Thoracic aorta (tissue), 2 donors: ENCODE data around the gene RNF167. TPM values are rescaled to one million over a fixed set of nuclear protein-coding genes. Genes with fewer than 3 reads are reported as not detected.

Source experiments
- ATAC-seq: fragments of 150-250 bp; one replicate; pipeline ENCODE4 v1.8.0; 2017; ENCODE audit warnings: low read depth; ENCODE audit not compliant: insufficient number of reproducible peaks, low FRiP score
- DNase-seq: peaks from one replicate; pipeline ENCODE4 v3.0.0-alpha.2; 2020; ENCODE audit warnings: low spot score
- H3K27ac ChIP-seq, 2 donors: fragments of 200-600 bp; sonication (generic); 1 replicate in 1 of 2; 2 replicates in 1 of 2; pipeline ENCODE4 v1.5.1; 2016; ENCODE audit warnings: mild to moderate bottlenecking in 2 of 2, moderate library complexity in 2 of 2
- H3K27me3 ChIP-seq: fragments of 200-600 bp; sonication (generic); replicated peaks from 2 replicates; pipeline ENCODE4 v1.6.0; 2016; ENCODE audit warnings: mild to moderate bottlenecking; ENCODE audit not compliant: insufficient read depth
- H3K36me3 ChIP-seq: fragments of 200-600 bp; sonication (generic); one replicate; pipeline ENCODE4 v1.5.1; 2016
- H3K4me1 ChIP-seq, 2 donors: fragments of 200-600 bp; sonication (generic); 1 replicate in 1 of 2; 2 replicates in 1 of 2; pipeline versions ENCODE4 v1.5.1 to v1.6.0; 2016; ENCODE audit warnings: low read depth in 2 of 2, mild to moderate bottlenecking in 1 of 2; ENCODE audit not compliant: control insufficient read depth in 1 of 2
- H3K4me3 ChIP-seq: fragments of 200-600 bp; sonication (generic); 2 replicates; pipeline ENCODE4 v1.5.1; 2016; ENCODE audit warnings: mild to moderate bottlenecking
- H3K9me3 ChIP-seq: fragments of 200-600 bp; sonication (generic); 2 replicates; pipeline ENCODE4 v1.5.1; 2016
- total RNA-seq, 2 donors: library from RNA; depleted of rRNA; stranded (reverse); fragments of >200 nt; gene quantifications; one replicate each; pipeline versions ENCODE4 v1.1.0 to v1.2.3, GENCODE V29; 2016
- TF ChIP-seq, protein P1 (sequence below): fragments of 200-600 bp; sonication (generic); IDR thresholded peaks from one replicate; pipeline ENCODE4 v1.5.1; 2019; ENCODE audit warnings: antibody characterized with exemption

RNF167 gene
- total RNA-seq: 10 to 100 TPM; 32.4 to 38.3 TPM

DNA sequence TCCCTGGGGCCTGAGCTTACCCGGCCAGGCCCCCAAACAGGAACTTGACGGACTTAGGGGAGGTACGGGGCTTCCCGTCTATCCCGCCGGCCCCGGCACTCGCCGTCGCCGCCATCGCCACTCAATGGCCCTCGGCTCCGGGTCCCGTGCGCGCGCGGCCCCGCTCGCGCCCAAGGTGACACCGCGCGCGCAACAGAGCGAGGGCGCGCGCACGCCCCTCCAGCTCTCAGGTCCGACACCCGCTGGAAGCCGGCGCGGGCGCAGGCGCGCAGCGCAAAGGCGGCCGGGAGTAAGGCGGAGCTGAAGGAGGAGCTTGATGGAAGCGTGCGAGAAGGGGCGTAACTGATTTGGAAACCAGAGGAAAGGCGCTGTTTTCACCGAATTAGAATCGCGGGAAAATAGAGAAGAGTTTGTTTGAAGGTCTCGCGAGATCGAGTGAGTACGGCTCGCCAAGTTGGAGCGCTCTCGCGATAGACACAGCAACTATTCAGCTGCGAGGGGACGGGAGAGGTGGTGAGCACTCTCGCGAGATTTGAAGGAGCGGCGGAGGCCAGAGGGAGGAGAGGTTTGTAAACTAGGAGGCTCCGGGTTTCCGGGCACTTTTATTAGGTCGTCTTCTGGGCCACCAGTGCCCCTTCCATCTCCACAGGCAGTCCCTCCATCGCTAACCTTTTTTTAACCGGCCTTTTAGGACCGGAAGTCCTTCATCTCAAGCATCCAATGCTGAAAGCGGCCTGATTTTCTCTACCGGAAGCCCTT, at the start of gene RNF167, which contains the start of gene SLC25A11:
RNF167 (plus strand) TSS at position 473 of the 759 bp plus-strand sequence. CDS start 642 bp downstream, outside the sequence.
SLC25A11 (minus strand) TSS at position 251 of the 759 bp plus-strand sequence; CDS start at position 115, 136 bp downstream.
- peaks cover 22% of the 10 kb centered on the region for H3K36me3 ChIP-seq

DNA sequence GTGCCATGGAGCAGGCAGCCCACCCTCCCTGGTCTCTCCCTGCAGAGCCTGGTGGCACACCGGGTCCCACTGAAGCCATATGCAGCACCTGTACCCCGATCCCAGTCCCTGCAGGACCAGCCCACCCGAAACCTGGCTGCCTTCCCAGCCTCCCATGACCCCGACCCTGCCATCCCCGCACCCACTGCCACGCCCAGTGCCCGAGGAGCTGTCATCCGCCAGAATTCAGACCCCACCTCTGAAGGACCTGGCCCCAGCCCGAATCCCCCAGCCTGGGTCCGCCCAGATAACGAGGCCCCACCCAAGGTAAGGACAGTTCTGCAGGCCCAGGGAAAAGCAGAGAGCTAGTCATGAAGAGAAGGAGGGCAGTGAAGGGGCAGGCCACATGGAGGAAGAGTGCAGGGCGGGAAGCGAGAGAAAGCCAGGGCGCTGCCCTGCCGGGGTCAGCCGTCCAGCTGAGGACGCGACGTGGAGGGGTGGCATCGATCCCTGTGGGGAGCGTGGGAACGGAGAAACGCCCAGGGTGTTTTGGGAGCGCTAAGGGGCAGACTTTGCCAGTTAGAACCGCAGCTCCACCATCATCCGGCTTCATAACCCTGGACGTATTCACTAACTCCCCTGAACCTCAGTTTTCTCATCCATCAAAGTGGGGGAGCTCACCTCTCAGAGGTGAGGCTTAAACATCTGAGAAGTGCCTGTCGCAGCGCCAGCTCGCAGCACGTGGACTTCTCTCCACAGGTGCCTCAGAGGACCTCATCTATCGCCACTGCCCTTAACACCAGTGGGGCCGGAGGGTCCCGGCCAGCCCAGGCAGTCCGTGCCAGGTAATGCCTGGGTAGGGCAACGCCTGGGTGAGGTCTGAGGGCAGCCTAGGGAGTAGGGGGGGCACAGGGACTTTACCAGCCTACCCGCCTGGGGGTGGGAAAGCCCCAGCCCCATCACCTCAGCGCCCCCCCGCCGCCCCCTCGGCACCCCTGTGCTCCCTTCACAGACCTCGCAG, 48.4 kb upstream of the RNF167 start:
- no peaks in the 10 kb centered on the region for H3K9me3 ChIP-seq
- H3K36me3 ChIP-seq: peaks cover 68% of the 10 kb centered on the region
- no peaks in the 10 kb centered on the region for H3K4me1 ChIP-seq
- no peak overlapping the region for H3K27ac ChIP-seq
- no peaks in the 10 kb centered on the region for H3K27me3 ChIP-seq
- H3K4me3 ChIP-seq: no peak overlapping the region
- no peak for DNase-seq
- TF ChIP-seq, protein P1, sequence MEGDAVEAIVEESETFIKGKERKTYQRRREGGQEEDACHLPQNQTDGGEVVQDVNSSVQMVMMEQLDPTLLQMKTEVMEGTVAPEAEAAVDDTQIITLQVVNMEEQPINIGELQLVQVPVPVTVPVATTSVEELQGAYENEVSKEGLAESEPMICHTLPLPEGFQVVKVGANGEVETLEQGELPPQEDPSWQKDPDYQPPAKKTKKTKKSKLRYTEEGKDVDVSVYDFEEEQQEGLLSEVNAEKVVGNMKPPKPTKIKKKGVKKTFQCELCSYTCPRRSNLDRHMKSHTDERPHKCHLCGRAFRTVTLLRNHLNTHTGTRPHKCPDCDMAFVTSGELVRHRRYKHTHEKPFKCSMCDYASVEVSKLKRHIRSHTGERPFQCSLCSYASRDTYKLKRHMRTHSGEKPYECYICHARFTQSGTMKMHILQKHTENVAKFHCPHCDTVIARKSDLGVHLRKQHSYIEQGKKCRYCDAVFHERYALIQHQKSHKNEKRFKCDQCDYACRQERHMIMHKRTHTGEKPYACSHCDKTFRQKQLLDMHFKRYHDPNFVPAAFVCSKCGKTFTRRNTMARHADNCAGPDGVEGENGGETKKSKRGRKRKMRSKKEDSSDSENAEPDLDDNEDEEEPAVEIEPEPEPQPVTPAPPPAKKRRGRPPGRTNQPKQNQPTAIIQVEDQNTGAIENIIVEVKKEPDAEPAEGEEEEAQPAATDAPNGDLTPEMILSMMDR: no peak
- no peak for ATAC-seq

More for the DNA sequence above, at the start of gene RNF167, which contains the start of gene SLC25A11:
- TF ChIP-seq, protein P1: peak; percentile 16
- peak within 1 kb of the TSS; percentile 92 for H3K4me3 ChIP-seq
- no peaks in the 10 kb centered on the region for H3K9me3 ChIP-seq
- DNase-seq (peak; percentile 88), ATAC-seq (peak; percentile 95)
- peak within 1 kb of the TSS; percentile 76 to 95 for H3K27ac ChIP-seq
- peaks cover 26 to 56% of the 10 kb centered on the region in 2 donors for H3K4me1 ChIP-seq
- no peaks in the 10 kb centered on the region for H3K27me3 ChIP-seq

DNA sequence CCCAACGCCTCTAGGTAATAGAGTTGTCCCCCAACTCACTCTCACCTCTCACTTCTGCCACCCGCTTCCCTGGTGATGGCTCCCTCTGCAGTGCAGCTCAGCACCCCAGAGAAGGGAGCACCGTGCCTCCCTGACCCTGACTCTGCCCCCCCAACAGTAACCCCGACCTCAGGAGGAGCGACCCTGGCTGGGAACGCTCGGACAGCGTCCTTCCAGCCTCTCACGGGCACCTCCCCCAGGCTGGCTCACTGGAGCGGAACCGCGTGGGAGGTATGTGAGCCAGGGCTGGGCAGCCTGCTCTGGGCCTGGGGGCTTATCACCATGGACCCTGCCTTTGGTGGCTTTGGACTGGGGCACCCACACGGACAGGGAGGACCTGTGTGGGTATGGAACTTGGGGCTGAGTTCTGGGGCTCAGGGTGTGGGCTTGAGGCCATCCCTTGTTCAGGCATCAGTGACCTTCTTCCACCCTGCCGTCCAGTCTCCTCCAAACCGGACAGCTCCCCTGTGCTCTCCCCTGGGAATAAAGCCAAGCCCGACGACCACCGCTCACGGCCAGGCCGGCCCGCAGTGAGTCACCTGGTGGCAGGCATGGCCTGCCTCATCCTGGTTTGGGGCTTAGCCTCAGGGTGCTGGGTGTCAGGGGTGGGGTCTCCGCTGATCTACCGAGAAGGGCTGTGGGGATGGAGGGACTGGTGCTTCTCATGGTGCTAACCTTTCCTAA, 47.4 kb upstream of the RNF167 start:
- Histone ChIP-seq H3K4me3 (no peak overlapping the region), H3K27me3 (no peaks in the 10 kb centered on the region), H3K27ac (no peak overlapping the region), H3K36me3 (peaks cover 59% of the 10 kb centered on the region), H3K4me1 (no peaks in the 10 kb centered on the region), H3K9me3 (no peaks in the 10 kb centered on the region)
- no peak for ATAC-seq
- TF ChIP-seq, protein P1: no peak
- no peak for DNase-seq

DNA sequence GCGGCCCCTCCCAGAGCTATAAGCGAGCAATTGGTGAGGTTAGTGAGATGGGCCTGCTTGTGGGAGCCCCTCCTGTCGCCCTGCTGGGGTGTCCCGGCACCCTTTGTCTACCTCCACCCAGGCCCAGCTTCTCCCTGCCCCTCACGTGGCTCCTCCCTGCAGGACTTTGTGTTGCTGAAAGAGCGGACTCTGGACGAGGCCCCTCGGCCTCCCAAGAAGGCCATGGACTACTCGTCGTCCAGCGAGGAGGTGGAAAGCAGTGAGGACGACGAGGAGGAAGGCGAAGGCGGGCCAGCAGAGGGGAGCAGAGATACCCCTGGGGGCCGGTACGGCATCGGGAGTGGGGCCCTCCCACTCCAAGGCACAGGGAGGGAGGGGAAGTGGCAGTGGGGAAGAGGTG, 46.8 kb upstream of the RNF167 start:
- DNase-seq: no peak
- peaks cover 59% of the 10 kb centered on the region for H3K36me3 ChIP-seq
- H3K4me3 ChIP-seq: no peak overlapping the region
- no peak overlapping the region for H3K27ac ChIP-seq
- no peaks in the 10 kb centered on the region for H3K9me3 ChIP-seq
- H3K27me3 ChIP-seq: no peaks in the 10 kb centered on the region
- TF ChIP-seq, protein P1: no peak
- no peaks in the 10 kb centered on the region for H3K4me1 ChIP-seq
- no peak for ATAC-seq
